NCI-H2029 (cell line): ENCODE measurements around the gene PPP1CB.
"Not testable (repeated sequence)": the region's sequence is repeated elsewhere in the genome, so short reads cannot be mapped to it uniquely, and the experiment has no call there.

Experiments used
- DNase-seq: peaks from one replicate; lab custom pipeline; 2025; lab: John Stamatoyannopoulos, UW

The PPP1CB gene

GRCh38 chr2:28778392-28778791, 26.8 kb downstream of the PPP1CB start:
- no peak for DNase-seq

GRCh38 chr2:28779001-28779400, 27.4 kb downstream of the PPP1CB start:
- no peak for DNase-seq

- peak; percentile 1 for DNase-seq
Observed at GRCh38 chr2:28780496-28780895, 28.9 kb downstream of the PPP1CB start.

- no peak for DNase-seq
Observed at GRCh38 chr2:28782423-28782822, 30.8 kb downstream of the PPP1CB start.

GRCh38 chr2:28784570-28784969, 32.9 kb downstream of the PPP1CB start:
- not testable (repeated sequence) for DNase-seq

- no peak for DNase-seq
Observed at GRCh38 chr2:28796620-28797019, 45.0 kb downstream of the PPP1CB start.

GRCh38 chr2:28801726-28802125, 50.1 kb downstream of the PPP1CB start:
- no peak for DNase-seq

- no peak for DNase-seq
Observed at GRCh38 chr2:28802975-28803429, 51.4 kb downstream of the PPP1CB start.

- no peak for DNase-seq
Observed at GRCh38 chr2:28809927-28810326, 58.3 kb downstream of the PPP1CB start.

GRCh38 chr2:28810384-28811285, 59.0 kb downstream of the PPP1CB start, which contains the start of gene SPDYA:
SPDYA (plus strand) TSS chr2:28810834; CDS start chr2:28816015, 5,181 bp downstream.
- peak; percentile 66 for DNase-seq

- no peak for DNase-seq
Observed at GRCh38 chr2:28818053-28818452, 66.4 kb downstream of the PPP1CB start.

- no peak for DNase-seq
Observed at GRCh38 chr2:28821295-28821958, 69.8 kb downstream of the PPP1CB start.

- DNase-seq, result no peak
Observed at GRCh38 chr2:28822036-28822435, 70.4 kb downstream of the PPP1CB start.

GRCh38 chr2:28824207-28824606, 72.6 kb downstream of the PPP1CB start:
- DNase-seq, result no peak

- no peak for DNase-seq
Observed at GRCh38 chr2:28824870-28825269, 73.2 kb downstream of the PPP1CB start.

GRCh38 chr2:28828382-28828781, 76.8 kb downstream of the PPP1CB start:
- no peak for DNase-seq

- DNase-seq, result no peak
Observed at GRCh38 chr2:28833740-28834470, 82.3 kb downstream of the PPP1CB start.

GRCh38 chr2:28835781-28836180, 84.2 kb downstream of the PPP1CB start:
- DNase-seq, result no peak

- no peak for DNase-seq
Observed at GRCh38 chr2:28838971-28839370, 87.3 kb downstream of the PPP1CB start.

GRCh38 chr2:28842042-28842441, 90.4 kb downstream of the PPP1CB start:
- no peak for DNase-seq
